ENCODE results near the gene CHCHD4. TPM values are rescaled to one million over a fixed set of nuclear protein-coding genes. Genes with fewer than 3 reads are reported as not detected.
A peak's percentile ranks its signal among the peaks of the same experiment; 100 is the strongest.

The CHCHD4 gene
- total and polyA plus RNA-seq, 2 of the 13 experiments (the other 11 are each of a cell fraction or from before 2014, with no cell fraction given), result 15.8 to 24.1 TPM

- TF ChIP-seq ZBTB2 (CRISPR knock-in tag; IDR thresholded peaks at IDR 0.05; ENCODE audit: low read depth) (no peak), GATAD1 (CRISPR knock-in tag; IDR thresholded peaks at IDR 0.05) (no peak; the same call in 1 of the 2 replicates), PRDM10 (CRISPR knock-in tag; IDR thresholded peaks at IDR 0.05; ENCODE audit: low read depth) (no peak), CHD2 (IDR thresholded peaks at IDR 0.05; ENCODE audit: low read depth, low read length) (peak; percentile 82), FOXA3 (CRISPR knock-in tag; IDR thresholded peaks at IDR 0.05) (peak; percentile 37; the same call in 1 of the 2 replicates), ZBTB44 (CRISPR knock-in tag; IDR thresholded peaks at IDR 0.05) (no peak), ZSCAN5A (CRISPR knock-in tag; IDR thresholded peaks at IDR 0.05; ENCODE audit: borderline replicate concordance) (0 out of 2 replicates have a peak, but pooled peaks have one; percentile 51), RBM22 (optimal IDR thresholded peaks at IDR 0.05; ENCODE audit: low read length) (no peak), NR1H2 (CRISPR knock-in tag; IDR thresholded peaks at IDR 0.05; ENCODE audit: borderline replicate concordance, low read depth) (no peak), HDAC2 (CRISPR knock-in tag; IDR thresholded peaks at IDR 0.05) (peak; percentile 4; the same call in 1 of the 2 replicates), HCFC1 (IDR thresholded peaks at IDR 0.05; ENCODE audit: low read depth, low read length) (peak; percentile 99)
- TF ChIP-seq, protein P1, sequence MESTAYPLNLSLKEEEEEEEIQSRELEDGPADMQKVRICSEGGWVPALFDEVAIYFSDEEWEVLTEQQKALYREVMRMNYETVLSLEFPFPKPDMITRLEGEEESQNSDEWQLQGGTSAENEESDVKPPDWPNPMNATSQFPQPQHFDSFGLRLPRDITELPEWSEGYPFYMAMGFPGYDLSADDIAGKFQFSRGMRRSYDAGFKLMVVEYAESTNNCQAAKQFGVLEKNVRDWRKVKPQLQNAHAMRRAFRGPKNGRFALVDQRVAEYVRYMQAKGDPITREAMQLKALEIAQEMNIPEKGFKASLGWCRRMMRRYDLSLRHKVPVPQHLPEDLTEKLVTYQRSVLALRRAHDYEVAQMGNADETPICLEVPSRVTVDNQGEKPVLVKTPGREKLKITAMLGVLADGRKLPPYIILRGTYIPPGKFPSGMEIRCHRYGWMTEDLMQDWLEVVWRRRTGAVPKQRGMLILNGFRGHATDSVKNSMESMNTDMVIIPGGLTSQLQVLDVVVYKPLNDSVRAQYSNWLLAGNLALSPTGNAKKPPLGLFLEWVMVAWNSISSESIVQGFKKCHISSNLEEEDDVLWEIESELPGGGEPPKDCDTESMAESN (CRISPR knock-in tag; conservative IDR thresholded peaks at IDR 0.05), result peak; percentile 79
- TF ChIP-seq, protein P2, sequence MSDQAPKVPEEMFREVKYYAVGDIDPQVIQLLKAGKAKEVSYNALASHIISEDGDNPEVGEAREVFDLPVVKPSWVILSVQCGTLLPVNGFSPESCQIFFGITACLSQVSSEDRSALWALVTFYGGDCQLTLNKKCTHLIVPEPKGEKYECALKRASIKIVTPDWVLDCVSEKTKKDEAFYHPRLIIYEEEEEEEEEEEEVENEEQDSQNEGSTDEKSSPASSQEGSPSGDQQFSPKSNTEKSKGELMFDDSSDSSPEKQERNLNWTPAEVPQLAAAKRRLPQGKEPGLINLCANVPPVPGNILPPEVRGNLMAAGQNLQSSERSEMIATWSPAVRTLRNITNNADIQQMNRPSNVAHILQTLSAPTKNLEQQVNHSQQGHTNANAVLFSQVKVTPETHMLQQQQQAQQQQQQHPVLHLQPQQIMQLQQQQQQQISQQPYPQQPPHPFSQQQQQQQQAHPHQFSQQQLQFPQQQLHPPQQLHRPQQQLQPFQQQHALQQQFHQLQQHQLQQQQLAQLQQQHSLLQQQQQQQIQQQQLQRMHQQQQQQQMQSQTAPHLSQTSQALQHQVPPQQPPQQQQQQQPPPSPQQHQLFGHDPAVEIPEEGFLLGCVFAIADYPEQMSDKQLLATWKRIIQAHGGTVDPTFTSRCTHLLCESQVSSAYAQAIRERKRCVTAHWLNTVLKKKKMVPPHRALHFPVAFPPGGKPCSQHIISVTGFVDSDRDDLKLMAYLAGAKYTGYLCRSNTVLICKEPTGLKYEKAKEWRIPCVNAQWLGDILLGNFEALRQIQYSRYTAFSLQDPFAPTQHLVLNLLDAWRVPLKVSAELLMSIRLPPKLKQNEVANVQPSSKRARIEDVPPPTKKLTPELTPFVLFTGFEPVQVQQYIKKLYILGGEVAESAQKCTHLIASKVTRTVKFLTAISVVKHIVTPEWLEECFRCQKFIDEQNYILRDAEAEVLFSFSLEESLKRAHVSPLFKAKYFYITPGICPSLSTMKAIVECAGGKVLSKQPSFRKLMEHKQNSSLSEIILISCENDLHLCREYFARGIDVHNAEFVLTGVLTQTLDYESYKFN (CRISPR knock-in tag; conservative IDR thresholded peaks at IDR 0.05), result no peak
These were observed at the start of gene CHCHD4, which contains the start of gene TMEM43 (continued) for GRCh38 chr3:14124615-14125192.
